ENCODE results near the gene SGMS1. TPM values are rescaled to one million over a fixed set of nuclear protein-coding genes. Genes with fewer than 3 reads are reported as not detected.

Gene SGMS1
- total RNA-seq, 1 donor = 68.0 TPM

GRCh38 chr10:50613726-50614443 lies 9.9 kb downstream of the SGMS1 start:
- no peaks in the 10 kb centered on the region for H3K4me1 ChIP-seq (ENCODE audit: insufficient read depth, low read length)
- H3K27me3 ChIP-seq (ENCODE audit: insufficient read depth, low read length) = no peaks in the 10 kb centered on the region
- no peak overlapping the region for H3K4me2 ChIP-seq (ENCODE audit: insufficient read depth, low read length)
- no peak overlapping the region for H3K27ac ChIP-seq (ENCODE audit: low read depth, low read length)
- H2AFZ ChIP-seq (ENCODE audit: low read length) = no peak overlapping the region
- peaks cover 65% of the 10 kb centered on the region for H3K79me2 ChIP-seq (ENCODE audit: insufficient read depth, low read length)
- no peaks in the 10 kb centered on the region for H3K9me3 ChIP-seq (ENCODE audit: low read depth, low read length)
- no peaks in the 10 kb centered on the region for H3K36me3 ChIP-seq (ENCODE audit: insufficient read depth, low read length)
- TF ChIP-seq, protein P1, sequence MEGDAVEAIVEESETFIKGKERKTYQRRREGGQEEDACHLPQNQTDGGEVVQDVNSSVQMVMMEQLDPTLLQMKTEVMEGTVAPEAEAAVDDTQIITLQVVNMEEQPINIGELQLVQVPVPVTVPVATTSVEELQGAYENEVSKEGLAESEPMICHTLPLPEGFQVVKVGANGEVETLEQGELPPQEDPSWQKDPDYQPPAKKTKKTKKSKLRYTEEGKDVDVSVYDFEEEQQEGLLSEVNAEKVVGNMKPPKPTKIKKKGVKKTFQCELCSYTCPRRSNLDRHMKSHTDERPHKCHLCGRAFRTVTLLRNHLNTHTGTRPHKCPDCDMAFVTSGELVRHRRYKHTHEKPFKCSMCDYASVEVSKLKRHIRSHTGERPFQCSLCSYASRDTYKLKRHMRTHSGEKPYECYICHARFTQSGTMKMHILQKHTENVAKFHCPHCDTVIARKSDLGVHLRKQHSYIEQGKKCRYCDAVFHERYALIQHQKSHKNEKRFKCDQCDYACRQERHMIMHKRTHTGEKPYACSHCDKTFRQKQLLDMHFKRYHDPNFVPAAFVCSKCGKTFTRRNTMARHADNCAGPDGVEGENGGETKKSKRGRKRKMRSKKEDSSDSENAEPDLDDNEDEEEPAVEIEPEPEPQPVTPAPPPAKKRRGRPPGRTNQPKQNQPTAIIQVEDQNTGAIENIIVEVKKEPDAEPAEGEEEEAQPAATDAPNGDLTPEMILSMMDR (IDR thresholded peaks at IDR 0.05; ENCODE audit: extremely low read depth, low read depth, low read length) = no peak
- peaks cover 49% of the 10 kb centered on the region for H4K20me1 ChIP-seq (ENCODE audit: insufficient read depth, low read length)
- no peak overlapping the region for H3K4me3 ChIP-seq (ENCODE audit: insufficient read depth, low read length)
- DNase-seq (ENCODE audit: insufficient read length, low spot score, missing footprints) = no peak

DNA sequence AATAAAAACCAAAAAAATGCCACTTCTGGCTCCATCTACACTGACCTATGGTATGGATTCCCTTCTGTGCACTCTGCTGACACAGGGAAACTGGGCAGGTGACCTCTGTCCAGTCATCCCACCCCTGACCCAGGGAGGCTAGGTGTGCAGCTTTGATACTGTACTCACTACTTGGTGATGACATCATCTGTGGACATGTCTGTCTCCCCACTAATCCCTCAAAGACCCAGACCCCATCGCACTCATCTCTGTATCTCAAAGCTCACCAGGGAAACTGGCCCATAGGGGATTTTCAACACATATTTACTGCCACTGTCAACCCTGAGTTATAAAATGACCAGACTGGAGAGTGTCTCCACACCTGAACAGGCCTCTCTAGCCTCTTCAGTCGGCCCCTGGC lies 10.6 kb downstream of the SGMS1 start:
- no peaks in the 10 kb centered on the region for H3K27me3 ChIP-seq (ENCODE audit: insufficient read depth, low read length)
- DNase-seq (ENCODE audit: insufficient read length, low spot score, missing footprints) = no peak
- H2AFZ ChIP-seq (ENCODE audit: low read length) = no peak overlapping the region
- no peaks in the 10 kb centered on the region for H3K4me1 ChIP-seq (ENCODE audit: insufficient read depth, low read length)
- no peak overlapping the region for H3K4me3 ChIP-seq (ENCODE audit: insufficient read depth, low read length)
- TF ChIP-seq, protein P1 (IDR thresholded peaks at IDR 0.05; ENCODE audit: extremely low read depth, low read depth, low read length) = no peak
- H3K4me2 ChIP-seq (ENCODE audit: insufficient read depth, low read length) = no peak overlapping the region
- no peaks in the 10 kb centered on the region for H3K9me3 ChIP-seq (ENCODE audit: low read depth, low read length)
- no peak overlapping the region for H3K27ac ChIP-seq (ENCODE audit: low read depth, low read length)
- peaks cover 43% of the 10 kb centered on the region for H4K20me1 ChIP-seq (ENCODE audit: insufficient read depth, low read length)
- H3K36me3 ChIP-seq (ENCODE audit: insufficient read depth, low read length) = no peaks in the 10 kb centered on the region
- H3K79me2 ChIP-seq (ENCODE audit: insufficient read depth, low read length) = peaks cover 62% of the 10 kb centered on the region

DNA sequence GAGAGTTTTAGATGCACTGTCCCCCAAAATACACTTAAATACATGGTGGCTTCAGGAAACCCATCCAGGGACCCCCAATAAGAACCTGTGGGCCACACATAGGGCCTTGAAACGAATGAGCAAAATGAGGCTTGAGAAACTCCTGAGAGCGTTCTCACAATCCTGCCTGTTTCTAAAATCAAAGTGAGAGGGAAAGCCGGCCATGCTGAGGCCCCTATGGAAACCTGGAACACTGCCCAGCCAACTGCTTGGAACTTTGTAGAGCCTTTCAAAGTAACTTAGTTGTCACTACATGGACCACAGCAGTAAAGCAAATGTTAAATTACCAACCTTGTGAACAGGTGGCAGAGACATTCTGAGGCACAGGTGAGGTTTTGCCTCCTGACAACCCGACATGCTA lies 13.4 kb downstream of the SGMS1 start:
- Histone ChIP-seq H3K27me3 (ENCODE audit: insufficient read depth, low read length) (no peaks in the 10 kb centered on the region), H2AFZ (ENCODE audit: low read length) (no peak overlapping the region), H3K4me2 (ENCODE audit: insufficient read depth, low read length) (no peak overlapping the region), H3K4me1 (ENCODE audit: insufficient read depth, low read length) (peaks cover 15% of the 10 kb centered on the region), H4K20me1 (ENCODE audit: insufficient read depth, low read length) (peaks cover 37% of the 10 kb centered on the region), H3K36me3 (ENCODE audit: insufficient read depth, low read length) (no peaks in the 10 kb centered on the region), H3K79me2 (ENCODE audit: insufficient read depth, low read length) (peaks cover 48% of the 10 kb centered on the region), H3K9me3 (ENCODE audit: low read depth, low read length) (no peaks in the 10 kb centered on the region), H3K4me3 (ENCODE audit: insufficient read depth, low read length) (no peak overlapping the region), H3K27ac (ENCODE audit: low read depth, low read length) (no peak overlapping the region)
- no peak for DNase-seq (ENCODE audit: insufficient read length, low spot score, missing footprints)
- TF ChIP-seq, protein P1 (IDR thresholded peaks at IDR 0.05; ENCODE audit: extremely low read depth, low read depth, low read length) = no peak

DNA sequence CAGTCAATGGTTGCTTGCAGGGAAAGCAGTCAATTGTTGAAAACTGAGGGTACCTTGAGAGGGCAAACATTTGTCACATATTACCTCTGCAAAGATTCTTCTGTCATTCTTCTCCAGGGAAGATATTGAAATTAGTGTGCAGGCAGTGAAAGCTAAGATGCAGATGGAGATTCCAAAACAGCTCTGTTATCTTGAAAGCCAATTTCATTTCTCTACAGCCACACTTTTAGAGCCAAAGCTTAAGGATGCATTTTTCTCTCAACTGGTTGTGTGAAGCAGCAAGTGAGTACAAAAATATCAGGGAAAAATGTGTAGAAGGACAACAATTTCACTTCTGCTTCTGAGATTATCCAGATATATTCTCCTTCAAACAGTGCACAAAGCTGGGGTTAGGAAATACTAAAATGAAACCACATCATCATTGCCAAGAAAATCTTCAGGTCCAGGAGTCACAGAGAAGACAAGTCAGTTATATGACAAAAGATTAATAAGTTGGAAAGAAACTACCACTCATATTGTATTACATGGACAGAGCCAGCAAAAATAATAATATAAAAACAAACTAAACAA lies 16.3 kb downstream of the SGMS1 start:
- peak overlapping the region; percentile 12 for H3K4me2 ChIP-seq (ENCODE audit: insufficient read depth, low read length)
- H2AFZ ChIP-seq (ENCODE audit: low read length) = no peak overlapping the region
- no peaks in the 10 kb centered on the region for H3K9me3 ChIP-seq (ENCODE audit: low read depth, low read length)
- no peaks in the 10 kb centered on the region for H3K27me3 ChIP-seq (ENCODE audit: insufficient read depth, low read length)
- peaks cover 39% of the 10 kb centered on the region for H3K79me2 ChIP-seq (ENCODE audit: insufficient read depth, low read length)
- no peaks in the 10 kb centered on the region for H3K36me3 ChIP-seq (ENCODE audit: insufficient read depth, low read length)
- no peak overlapping the region for H3K4me3 ChIP-seq (ENCODE audit: insufficient read depth, low read length)
- peaks cover 37% of the 10 kb centered on the region for H3K4me1 ChIP-seq (ENCODE audit: insufficient read depth, low read length)
- H3K27ac ChIP-seq (ENCODE audit: low read depth, low read length) = no peak overlapping the region
- peaks cover 20% of the 10 kb centered on the region for H4K20me1 ChIP-seq (ENCODE audit: insufficient read depth, low read length)
- TF ChIP-seq, protein P1 (IDR thresholded peaks at IDR 0.05; ENCODE audit: extremely low read depth, low read depth, low read length) = no peak
- no peak for DNase-seq (ENCODE audit: insufficient read length, low spot score, missing footprints)
